Suppressor macrophage treated with lipopolysaccharide for 1 hour (primary cell): ENCODE measurements around the gene YPEL4.

Experiments used
- DNase-seq, 3 donors: peaks; one replicate each; pipeline ENCODE4 v3.0.0-alpha.2; 2020 to 2022

Gene YPEL4

GRCh38 chr11:57648801-57649735 lies 644 bp downstream of the YPEL4 start:
- DNase-seq = peak in 2 of 3 donors; percentile 44 to 55

- peak; percentile 80 to 84 (median 82) for DNase-seq
These were observed 1.5 kb downstream of the YPEL4 start for GRCh38 chr11:57647960-57648800.

DNA sequence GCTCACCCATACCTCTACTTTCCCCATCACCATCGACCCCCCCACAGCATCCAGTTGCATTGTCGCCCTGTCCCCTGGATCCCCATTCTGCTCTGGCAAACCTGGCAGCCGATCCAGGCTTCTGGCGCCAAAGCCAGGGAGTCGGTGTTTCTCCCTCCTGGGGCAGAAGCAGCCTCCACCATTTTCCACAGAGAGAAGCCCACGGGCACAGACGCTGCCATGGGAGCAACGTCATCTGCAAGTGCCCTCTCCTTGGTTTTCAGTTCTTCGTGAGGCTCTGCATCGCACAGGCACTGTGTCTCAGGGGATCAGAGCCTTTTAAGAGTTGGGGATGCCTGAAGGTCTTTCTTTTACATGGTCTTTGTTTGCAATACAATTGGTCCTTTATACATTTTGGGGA lies 2.3 kb downstream of the YPEL4 start:
- DNase-seq = no peak

GRCh38 chr11:57646799-57647303 lies 2.9 kb downstream of the YPEL4 start:
- peak in 1 of 3 donors; percentile 46 for DNase-seq

GRCh38 chr11:57646194-57646798 lies 3.4 kb downstream of the YPEL4 start:
- DNase-seq = peak; percentile 89 to 92 (median 90)

DNA sequence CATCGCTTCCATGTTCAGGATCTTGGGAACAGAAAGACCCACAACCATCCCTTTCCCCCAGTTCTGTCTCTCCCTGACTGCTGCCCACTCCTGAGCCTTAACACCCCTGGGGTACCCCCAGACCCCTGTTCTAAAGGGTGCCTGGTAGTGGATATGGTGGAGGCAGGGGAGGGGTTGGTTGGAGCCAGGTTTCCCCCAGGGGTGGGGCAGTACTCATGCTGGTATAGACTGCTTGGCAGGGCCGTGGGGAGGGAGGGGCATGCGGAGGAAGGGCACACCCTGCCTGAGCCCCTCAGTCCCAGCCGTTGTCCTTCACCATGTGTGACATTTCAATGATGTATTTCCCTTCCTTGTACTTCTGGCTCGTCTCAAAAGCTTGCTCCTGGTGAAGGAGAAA lies 4.0 kb downstream of the YPEL4 start:
- no peak for DNase-seq

- peak; percentile 80 to 94 (median 88) for DNase-seq
These were observed 4.7 kb downstream of the YPEL4 start for GRCh38 chr11:57644748-57645688.

GRCh38 chr11:57643802-57644201 lies 5.9 kb downstream of the YPEL4 start:
- DNase-seq = no peak

- peak; percentile 65 to 77 (median 73) for DNase-seq
These were observed 8.5 kb downstream of the YPEL4 start for GRCh38 chr11:57641011-57641807.

- no peak for DNase-seq
These were observed 9.5 kb downstream of the YPEL4 start for GRCh38 chr11:57640068-57640800.

DNA sequence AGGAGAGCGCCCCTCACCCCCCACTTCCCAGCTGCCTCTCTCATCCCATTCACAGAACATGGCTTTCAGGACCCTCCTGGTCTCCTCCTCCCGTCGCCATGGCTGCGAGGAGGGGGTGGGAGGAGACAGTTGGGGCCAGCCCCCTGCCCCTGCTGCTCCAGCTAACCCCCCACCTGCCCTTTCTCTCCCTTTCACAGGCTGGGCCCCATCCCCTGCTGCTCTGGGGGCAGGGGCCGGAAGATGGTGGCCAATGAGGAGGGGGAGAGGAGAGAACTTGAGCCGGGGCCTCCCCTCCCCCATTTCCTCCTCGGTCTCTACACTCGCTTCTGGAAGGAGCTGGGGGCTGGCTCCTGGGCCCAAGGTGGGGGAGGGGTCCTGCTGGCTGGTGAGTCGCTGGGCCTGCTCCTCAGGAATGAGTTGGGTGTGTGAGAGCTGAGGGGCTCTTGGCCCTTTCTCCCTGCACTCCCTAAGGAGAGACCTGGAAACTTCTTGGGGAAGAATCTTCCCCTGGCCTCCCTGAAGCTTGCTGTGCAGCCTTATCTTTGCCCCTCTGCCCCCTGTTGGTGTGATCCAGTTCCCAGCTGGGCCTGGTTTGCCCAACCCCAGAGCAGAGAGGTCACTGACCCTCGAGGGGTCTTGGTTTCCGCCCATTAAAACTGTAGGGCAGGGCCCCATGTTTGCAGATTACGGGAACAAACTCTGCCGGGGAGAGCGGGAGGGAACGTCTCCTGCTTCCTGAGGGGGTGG lies 10.2 kb downstream of the YPEL4 start:
- DNase-seq = no peak

GRCh38 chr11:57638811-57639320 lies 10.8 kb downstream of the YPEL4 start:
- DNase-seq = no peak

DNA sequence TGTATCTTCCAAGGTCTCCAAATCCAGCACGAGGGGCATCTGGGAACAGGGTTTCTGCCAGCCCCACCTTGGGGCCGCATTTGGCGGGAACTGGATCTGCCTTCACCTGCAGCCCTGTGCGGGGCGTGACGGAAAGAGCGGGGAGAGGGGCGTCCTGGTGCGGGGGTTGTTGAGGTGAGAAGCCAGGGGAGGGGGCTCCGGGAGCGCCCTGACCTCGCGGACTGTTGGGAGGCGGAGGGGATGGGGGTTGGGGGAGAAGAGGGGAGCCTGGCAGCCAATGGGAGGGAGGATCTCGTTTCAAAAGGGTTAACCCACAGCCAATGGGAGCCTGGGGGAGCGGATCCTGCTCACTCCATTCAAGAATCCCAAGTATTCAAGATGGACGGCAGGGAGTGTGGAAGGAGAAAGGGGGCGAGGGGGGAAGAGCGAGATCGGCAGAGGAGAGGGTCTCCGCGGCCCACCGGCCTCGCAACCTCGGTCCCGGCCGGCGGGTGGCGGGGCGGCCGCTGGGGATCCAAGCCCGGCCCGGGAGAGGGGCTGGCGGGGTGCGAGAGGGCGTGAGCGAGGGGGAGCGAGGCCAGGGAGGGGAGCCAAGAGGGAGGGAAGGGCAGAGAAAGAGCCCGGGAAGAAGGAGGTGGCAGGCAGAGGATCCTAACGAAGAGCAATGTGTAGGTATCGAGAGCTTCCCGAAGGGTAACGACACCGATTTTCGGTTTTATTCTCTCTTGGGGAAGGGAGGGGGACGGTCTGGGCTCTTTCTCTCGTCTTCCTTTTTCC lies 11.5 kb downstream of the YPEL4 start:
- no peak for DNase-seq

DNA sequence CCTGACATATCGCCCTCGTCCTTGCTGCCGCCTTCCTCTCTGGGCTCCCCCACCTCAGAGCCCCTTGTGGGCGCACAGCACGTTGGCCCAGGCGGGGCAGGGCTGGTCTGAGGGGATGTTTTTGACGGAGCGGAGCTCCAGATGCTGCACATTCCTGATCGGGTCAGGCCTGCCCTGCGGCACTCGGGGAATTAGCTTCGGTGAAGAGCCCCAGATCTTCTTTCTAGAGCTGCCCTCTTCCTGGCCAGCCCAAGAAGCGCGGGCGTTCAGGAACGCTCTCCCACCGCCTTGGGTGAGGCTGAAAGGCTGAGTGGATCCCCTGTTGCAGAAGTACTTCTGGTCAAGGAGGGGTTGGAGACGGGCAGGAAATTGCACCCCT lies 12.1 kb downstream of the YPEL4 start:
- no peak for DNase-seq

DNA sequence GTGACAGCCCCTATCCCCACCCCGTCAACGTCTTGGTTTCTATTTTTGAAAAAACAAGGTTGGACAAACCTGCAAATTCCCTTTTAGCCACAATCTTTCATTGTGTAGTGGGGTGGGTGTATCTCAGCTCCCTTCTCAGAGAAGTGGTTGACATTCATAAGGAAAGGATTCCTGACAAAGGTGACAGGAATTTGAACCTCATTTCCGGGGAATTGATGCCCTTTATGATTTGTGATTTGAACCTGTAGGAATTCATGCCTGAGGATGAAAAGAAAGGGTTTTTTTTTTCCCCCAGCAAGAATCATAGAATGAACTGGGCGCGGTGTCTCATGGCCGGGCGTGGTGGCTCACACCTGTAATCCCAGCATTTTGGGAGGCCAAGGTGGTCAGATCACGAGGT lies 14.5 kb downstream of the YPEL4 start:
- DNase-seq = no peak

GRCh38 chr11:57634311-57634710 lies 15.4 kb downstream of the YPEL4 start:
- no peak for DNase-seq

DNA sequence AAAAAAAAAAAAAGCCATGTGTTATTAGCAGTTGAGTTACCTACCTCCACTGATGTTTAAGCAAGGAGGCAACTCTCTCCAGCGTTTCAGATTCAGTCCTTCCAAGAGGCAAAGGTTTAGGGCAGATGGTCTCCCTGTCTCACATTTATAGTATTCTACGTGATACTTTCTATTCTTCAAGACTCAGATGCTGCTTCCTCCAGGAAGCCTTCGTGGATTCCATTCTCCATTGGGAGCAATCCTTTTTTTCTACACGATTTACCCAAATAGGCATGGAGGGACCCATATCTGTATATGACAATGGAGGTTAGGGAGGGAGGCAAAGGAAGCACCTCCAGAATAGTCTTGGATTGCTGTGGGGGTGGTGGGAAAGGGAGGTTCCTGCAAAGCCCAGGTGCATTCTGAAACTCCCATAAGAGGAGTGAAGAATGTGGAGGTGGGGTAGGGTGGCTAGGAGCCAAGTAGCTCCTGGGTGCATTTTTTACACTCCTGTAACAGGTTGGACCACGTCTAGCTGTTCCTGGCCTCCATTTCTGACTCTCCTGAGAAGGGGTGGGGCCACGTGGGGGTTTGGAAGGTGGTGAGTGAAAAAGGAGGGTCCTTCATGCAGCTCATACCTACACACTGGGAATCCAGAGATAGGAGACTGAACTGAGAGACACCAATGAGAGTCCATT lies 16.2 kb downstream of the YPEL4 start:
- DNase-seq = no peak

DNA sequence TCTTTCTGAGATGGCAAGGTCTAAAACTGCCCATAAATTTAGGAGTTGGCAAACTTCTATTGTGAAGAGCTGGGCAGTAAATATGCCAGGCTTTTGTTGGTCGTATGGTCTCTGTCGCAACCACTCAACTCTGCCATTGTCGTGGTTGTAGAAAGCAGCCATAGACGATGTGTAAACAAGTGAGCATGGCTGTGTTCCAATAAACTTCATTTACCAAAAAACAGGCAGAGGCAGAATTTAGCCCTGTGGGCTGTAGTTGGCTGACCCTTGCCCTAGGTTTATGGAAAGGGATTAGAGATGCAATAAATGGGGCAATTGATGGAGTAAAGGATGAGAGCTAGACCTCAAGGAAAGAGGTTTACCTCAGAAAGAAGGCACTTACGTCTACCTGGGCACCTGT lies 17.6 kb downstream of the YPEL4 start:
- no peak for DNase-seq
